Stimulated activated CD4-positive, alpha-beta T cell treated with anti-CD3 and anti-CD28 coated beads, Interleukin-4, amount 100 ng/mL, for 1 hour (primary cell): ENCODE data around the gene RRN3.
"Not testable (repeated sequence)": the region's sequence is repeated elsewhere in the genome, so short reads cannot be mapped to it uniquely, and the experiment has no call there.

Experiments
- DNase-seq: peaks from one replicate; pipeline ENCODE4 v3.0.0-alpha.2; 2020

Gene RRN3

DNA sequence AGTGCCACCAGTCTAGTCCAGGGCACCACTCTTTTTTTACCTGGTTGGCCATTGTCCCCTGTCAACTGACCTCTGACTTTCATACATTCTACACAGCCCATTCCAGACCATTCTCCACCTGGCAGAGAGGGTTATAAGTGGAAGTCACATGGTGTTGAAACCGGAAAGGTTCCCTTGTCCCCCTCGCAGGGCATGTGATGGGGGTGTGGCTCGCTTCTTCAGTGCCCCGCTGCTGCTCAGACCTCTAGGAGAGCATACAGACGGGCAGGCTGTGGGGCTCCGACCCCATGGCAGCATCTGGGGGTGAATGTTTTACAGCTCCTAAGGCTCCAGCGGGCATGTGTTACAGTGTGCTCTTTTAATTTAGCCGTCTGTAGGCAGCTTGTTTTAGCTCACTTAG is 67.0 kb downstream of the RRN3 start:
- DNase-seq = not testable (repeated sequence)

DNA sequence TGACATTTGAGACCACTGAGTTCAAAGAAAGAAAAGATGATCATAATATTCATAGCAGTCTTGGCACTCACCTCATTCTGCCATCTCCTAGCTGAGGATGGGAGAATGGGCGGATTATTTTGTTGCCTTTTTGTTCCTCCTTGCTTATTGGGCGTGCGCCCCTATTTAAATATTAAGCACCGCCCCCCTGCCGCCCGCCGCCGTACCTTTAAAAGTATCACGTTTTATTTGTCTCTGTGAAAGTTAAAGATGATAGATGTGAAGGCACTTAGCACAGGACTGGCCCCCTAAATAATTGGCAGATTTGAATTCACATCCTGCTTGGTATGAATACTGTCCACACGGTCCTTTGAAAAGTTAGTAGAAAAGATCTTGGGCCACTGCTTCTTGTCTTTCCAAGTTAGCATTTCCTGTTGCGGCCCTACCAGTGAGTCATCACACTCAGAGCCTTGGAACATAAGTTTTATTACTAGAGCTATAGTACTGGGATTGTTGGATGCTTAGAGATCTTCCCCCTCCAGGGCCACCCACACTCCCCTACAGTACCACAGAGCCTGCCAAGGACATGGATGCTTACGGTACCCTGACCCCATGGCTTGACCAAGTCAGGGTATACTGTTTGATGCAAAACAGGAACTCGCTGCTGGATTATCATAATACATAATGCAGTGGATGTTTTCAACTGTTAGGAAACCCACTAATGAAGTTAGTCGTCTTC is 68.7 kb downstream of the RRN3 start:
- DNase-seq = not testable (repeated sequence)

DNA sequence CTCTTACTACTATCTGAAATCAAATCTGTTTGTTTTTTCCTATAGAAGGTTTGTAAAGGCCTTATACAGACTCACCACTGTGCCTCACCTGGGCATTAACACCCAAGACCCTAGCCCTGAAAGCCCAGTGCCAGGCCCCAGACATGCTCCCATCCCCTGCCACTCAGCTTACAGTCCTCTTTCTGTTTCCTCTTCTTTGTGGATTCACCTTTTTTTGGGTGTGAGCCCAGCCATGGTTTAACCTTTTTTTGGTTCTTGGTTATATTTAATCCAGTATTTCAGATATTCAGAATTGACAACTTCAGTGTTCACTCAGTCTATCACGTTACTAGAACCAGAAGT is 69.2 kb downstream of the RRN3 start:
- not testable (repeated sequence) for DNase-seq

DNA sequence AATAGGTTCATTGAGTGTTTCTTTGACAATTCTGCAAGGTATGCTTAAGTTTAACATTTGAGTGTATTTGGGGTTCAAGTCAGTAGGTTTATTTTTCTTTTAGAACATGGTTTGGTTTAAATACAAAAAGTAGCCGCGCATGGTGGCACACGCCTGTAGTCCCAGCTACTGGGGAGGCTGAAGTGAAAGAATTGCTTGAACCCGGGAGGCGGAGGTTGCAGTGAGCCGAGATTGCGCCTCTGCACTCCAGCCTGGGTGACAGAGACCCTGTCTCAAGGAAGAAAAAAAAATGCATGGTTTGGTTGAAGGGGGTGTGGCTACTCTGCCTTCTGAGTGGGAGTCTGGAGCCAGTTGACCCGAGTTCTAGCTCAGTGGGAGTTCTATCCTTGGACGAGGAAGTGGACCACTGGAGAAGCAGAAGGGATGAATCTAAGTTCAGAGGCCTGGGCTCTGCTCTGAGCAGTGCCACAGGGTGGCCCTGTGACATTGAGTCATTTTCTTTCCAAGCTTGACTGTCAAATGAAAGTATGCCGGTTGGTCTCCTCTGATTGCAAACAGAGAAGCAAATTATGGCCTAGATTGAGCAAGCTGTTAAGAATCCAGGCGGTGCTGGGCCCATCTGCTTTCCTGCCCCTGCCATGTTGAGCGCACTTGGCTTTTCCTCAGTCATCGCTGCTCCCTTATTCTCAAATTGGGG is 70.5 kb downstream of the RRN3 start:
- not testable (repeated sequence) for DNase-seq

DNA sequence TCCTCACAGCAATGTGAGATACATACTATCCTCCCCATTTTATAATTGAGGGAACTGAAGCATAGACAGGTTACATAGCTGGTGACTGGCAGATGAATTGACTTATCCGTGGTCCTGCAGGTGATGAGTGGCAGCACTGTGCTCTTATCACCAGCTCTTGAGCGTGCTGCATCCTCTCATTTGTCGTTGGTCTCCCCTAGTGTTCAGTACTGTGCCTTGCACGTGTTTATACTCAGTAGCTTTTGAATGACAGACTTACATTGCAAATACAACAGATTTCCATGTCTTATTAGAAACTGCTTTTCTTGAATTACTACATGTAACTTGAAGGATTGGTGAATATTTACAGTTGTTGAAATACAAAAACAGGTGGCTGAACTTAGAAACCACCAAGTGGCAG is 71.9 kb downstream of the RRN3 start:
- peak; percentile 13 for DNase-seq

DNA sequence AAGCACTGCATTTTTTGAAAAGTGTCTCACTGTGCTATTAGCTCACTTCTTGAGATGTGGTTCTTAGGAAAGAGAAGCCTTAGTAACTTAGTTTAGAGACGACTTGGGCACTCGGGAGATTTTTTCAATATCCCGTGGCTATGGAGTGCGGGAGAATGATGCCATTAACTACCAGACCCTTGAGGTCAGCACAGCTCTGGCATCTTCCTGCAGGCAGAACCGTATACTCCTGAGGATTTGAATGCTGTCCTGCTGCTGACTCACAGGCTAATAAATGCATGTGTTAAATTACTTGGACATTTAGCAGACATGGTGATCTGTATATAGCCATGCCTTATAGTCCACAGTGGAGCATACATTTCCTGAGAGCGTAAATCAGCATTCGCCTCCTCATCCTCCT is 72.6 kb downstream of the RRN3 start:
- DNase-seq = not testable (repeated sequence)

GRCh38 chr16:15016951-15017580 is 77.0 kb downstream of the RRN3 start:
- not testable (repeated sequence) for DNase-seq

GRCh38 chr16:15016354-15016753 is 77.7 kb downstream of the RRN3 start:
- not testable (repeated sequence) for DNase-seq

DNA sequence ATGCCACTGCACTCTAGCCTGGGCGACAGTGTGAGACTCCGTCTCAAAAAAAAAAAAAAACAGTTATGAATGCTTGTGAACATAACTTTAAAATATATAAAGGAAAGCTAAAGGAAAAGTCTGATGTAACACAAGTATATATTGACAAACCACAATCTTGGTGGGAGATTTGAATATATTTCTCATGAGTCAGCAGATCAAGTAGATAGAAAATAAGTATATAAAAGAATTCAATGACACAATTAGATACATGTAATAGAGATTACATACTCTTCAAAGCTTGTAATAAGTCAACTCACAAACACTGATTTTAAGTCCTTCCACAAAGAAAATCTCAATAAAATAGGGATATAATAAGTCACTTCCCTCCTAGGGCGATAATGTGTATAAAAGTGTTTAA is 78.4 kb downstream of the RRN3 start:
- DNase-seq = not testable (repeated sequence)

DNA sequence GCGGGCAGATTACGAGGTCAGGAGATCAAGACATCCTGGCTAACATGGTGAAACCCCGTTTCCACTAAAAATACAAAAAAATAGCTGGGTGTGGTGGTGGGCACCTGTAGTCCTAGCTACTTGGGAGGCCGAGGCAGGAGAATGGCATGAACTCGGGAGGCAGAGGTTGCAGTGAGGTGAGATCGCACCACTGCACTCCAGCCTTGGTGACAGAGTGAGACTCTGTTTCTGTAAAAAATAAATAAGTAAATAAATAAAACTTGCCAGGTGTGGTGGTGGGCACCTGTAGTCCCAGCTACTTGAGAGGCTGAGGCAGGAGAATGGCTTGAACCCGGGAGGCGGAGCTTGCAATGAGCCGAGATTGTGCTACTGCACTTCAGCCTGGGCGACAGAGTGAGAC is 81.1 kb downstream of the RRN3 start:
- not testable (repeated sequence) for DNase-seq
